ENCODE results near the gene KCNAB1. TPM values are rescaled to one million over a fixed set of nuclear protein-coding genes. Genes with fewer than 3 reads are reported as not detected.

KCNAB1 gene
- total and polyA plus RNA-seq, 10 of the 15 experiments (the other 5 are each of a cell fraction or from before 2014, with no cell fraction given) = 0.11 to 0.69 (median 0.43) TPM; not detected in 6

DNA sequence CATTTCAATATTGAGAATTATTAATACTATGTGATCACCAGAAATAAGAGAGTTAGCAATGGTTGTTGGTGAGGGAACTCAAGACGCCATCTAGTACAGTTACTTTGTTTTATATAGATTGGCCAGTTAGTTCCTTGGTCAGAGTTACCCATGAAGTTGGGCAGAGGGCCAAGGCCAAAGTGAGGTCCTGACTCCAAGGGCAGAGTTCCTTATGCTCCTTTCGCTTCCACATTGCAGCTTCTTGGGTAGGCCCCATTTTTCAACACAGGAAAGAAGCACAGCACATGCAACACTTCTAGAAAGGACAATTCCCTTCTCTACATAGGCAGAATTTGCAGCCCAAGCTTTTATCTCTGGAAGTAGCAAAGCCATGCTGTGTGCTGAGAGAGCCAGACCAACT lies 178.6 kb downstream of the KCNAB1 start:
- no peaks in the 10 kb centered on the region for H3K36me3 ChIP-seq (ENCODE audit: control insufficient read depth in 2 of 2, insufficient read depth in 2 of 2, low read length in 1 of 2)
- no peak overlapping the region for H3K9ac ChIP-seq (ENCODE audit: control insufficient read depth, insufficient read depth, low read length)
- ATAC-seq (no peak), DNase-seq (ENCODE audit: low read depth, low spot score) (no peak), FAIRE-seq (no peak)
- ChIA-PET POLR2A (no interaction called here), SMC1A (ENCODE audit: uncharacterized antibody, unreplicated experiment) (no interaction called here), CTCF (no interaction called here), RAD21 (ENCODE audit: unreplicated experiment) (no interaction called here)
- H3K79me2 ChIP-seq (ENCODE audit: control insufficient read depth, insufficient read depth, low read length) = no peaks in the 10 kb centered on the region
- 18% methylated on average over 2 of the region's 2 CpGs for WGBS (ENCODE audit: insufficient coverage, insufficient replicate concordance, low lambda C conversion rate, missing lambda C conversion rate)
- no peaks in the 10 kb centered on the region for H4K20me1 ChIP-seq (ENCODE audit: control insufficient read depth, insufficient read depth)
- no peaks in the 10 kb centered on the region for H3K4me1 ChIP-seq (ENCODE audit: control insufficient read depth, insufficient read depth, low read length)
- BruUV-seq (replicated peaks) = no TSS peak
- in situ Hi-C loops (cut with MboI) (no loop called here), intact Hi-C loops (cut with micrococcal nuclease; ENCODE audit: unreplicated experiment) (no loop called here)
- H3K27ac ChIP-seq (ENCODE audit: control insufficient read depth, insufficient read depth) = no peak overlapping the region
- H3K9me3 ChIP-seq (replicated peaks; ENCODE audit: control insufficient read depth, insufficient read depth, low read length) = no peaks in the 10 kb centered on the region
- H3K4me3 ChIP-seq = no peak overlapping the region
- H3K4me2 ChIP-seq (ENCODE audit: control insufficient read depth, insufficient read depth) = no peak overlapping the region
- H2AFZ ChIP-seq (ENCODE audit: control insufficient read depth, low read depth, low read length) = no peak overlapping the region
- 0 out of 4 replicates have a peak, but pooled peaks cover 0 to 2% of the 10 kb centered on the region in 2 experiments for H3K27me3 ChIP-seq (replicated peaks in 1 of 2; ENCODE audit: control insufficient read depth in 2 of 2, insufficient read depth in 2 of 2, low read length in 1 of 2)
- TF ChIP-seq ASH2L (IDR thresholded peaks at IDR 0.05; ENCODE audit: borderline replicate concordance, low read depth) = no peak
- TF ChIP-seq SPI1 (IDR thresholded peaks at IDR 0.05; ENCODE audit: borderline replicate concordance, insufficient read depth, low read depth, low read length) = no peak
- no peak for TF ChIP-seq NFYA (IDR thresholded peaks at IDR 0.05; ENCODE audit: borderline replicate concordance, low read depth, low read length)
- TF ChIP-seq, protein P1, sequence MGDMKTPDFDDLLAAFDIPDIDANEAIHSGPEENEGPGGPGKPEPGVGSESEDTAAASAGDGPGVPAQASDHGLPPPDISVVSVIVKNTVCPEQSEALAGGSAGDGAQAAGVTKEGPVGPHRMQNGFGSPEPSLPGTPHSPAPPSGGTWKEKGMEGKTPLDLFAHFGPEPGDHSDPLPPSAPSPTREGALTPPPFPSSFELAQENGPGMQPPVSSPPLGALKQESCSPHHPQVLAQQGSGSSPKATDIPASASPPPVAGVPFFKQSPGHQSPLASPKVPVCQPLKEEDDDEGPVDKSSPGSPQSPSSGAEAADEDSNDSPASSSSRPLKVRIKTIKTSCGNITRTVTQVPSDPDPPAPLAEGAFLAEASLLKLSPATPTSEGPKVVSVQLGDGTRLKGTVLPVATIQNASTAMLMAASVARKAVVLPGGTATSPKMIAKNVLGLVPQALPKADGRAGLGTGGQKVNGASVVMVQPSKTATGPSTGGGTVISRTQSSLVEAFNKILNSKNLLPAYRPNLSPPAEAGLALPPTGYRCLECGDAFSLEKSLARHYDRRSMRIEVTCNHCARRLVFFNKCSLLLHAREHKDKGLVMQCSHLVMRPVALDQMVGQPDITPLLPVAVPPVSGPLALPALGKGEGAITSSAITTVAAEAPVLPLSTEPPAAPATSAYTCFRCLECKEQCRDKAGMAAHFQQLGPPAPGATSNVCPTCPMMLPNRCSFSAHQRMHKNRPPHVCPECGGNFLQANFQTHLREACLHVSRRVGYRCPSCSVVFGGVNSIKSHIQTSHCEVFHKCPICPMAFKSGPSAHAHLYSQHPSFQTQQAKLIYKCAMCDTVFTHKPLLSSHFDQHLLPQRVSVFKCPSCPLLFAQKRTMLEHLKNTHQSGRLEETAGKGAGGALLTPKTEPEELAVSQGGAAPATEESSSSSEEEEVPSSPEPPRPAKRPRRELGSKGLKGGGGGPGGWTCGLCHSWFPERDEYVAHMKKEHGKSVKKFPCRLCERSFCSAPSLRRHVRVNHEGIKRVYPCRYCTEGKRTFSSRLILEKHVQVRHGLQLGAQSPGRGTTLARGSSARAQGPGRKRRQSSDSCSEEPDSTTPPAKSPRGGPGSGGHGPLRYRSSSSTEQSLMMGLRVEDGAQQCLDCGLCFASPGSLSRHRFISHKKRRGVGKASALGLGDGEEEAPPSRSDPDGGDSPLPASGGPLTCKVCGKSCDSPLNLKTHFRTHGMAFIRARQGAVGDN (IDR thresholded peaks at IDR 0.05) = no peak
- no peak for TF ChIP-seq FOXK2 (IDR thresholded peaks at IDR 0.05)
- no peak for TF ChIP-seq WRNIP1 (IDR thresholded peaks at IDR 0.05; ENCODE audit: borderline replicate concordance, low read depth, low read length)
- TF ChIP-seq, protein P2, sequence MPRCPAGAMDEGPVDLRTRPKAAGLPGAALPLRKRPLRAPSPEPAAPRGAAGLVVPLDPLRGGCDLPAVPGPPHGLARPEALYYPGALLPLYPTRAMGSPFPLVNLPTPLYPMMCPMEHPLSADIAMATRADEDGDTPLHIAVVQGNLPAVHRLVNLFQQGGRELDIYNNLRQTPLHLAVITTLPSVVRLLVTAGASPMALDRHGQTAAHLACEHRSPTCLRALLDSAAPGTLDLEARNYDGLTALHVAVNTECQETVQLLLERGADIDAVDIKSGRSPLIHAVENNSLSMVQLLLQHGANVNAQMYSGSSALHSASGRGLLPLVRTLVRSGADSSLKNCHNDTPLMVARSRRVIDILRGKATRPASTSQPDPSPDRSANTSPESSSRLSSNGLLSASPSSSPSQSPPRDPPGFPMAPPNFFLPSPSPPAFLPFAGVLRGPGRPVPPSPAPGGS (IDR thresholded peaks at IDR 0.05; ENCODE audit: borderline replicate concordance, insufficient read depth, low read depth, low read length, poor library complexity, severe bottlenecking) = no peak
- TF ChIP-seq, protein P3, sequence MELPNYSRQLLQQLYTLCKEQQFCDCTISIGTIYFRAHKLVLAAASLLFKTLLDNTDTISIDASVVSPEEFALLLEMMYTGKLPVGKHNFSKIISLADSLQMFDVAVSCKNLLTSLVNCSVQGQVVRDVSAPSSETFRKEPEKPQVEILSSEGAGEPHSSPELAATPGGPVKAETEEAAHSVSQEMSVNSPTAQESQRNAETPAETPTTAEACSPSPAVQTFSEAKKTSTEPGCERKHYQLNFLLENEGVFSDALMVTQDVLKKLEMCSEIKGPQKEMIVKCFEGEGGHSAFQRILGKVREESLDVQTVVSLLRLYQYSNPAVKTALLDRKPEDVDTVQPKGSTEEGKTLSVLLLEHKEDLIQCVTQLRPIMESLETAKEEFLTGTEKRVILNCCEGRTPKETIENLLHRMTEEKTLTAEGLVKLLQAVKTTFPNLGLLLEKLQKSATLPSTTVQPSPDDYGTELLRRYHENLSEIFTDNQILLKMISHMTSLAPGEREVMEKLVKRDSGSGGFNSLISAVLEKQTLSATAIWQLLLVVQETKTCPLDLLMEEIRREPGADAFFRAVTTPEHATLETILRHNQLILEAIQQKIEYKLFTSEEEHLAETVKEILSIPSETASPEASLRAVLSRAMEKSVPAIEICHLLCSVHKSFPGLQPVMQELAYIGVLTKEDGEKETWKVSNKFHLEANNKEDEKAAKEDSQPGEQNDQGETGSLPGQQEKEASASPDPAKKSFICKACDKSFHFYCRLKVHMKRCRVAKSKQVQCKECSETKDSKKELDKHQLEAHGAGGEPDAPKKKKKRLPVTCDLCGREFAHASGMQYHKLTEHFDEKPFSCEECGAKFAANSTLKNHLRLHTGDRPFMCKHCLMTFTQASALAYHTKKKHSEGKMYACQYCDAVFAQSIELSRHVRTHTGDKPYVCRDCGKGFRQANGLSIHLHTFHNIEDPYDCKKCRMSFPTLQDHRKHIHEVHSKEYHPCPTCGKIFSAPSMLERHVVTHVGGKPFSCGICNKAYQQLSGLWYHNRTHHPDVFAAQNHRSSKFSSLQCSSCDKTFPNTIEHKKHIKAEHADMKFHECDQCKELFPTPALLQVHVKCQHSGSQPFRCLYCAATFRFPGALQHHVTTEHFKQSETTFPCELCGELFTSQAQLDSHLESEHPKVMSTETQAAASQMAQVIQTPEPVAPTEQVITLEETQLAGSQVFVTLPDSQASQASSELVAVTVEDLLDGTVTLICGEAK (IDR thresholded peaks at IDR 0.05; ENCODE audit: borderline replicate concordance) = no peak
- TF ChIP-seq LARP7 (IDR thresholded peaks at IDR 0.05) = no peak
- TF ChIP-seq, protein P4, sequence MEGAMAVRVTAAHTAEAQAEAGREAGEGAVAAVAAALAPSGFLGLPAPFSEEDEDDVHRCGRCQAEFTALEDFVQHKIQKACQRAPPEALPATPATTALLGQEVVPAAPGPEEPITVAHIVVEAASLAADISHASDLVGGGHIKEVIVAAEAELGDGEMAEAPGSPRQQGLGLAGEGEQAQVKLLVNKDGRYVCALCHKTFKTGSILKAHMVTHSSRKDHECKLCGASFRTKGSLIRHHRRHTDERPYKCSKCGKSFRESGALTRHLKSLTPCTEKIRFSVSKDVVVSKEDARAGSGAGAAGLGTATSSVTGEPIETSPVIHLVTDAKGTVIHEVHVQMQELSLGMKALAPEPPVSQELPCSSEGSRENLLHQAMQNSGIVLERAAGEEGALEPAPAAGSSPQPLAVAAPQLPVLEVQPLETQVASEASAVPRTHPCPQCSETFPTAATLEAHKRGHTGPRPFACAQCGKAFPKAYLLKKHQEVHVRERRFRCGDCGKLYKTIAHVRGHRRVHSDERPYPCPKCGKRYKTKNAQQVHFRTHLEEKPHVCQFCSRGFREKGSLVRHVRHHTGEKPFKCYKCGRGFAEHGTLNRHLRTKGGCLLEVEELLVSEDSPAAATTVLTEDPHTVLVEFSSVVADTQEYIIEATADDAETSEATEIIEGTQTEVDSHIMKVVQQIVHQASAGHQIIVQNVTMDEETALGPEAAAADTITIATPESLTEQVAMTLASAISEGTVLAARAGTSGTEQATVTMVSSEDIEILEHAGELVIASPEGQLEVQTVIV (IDR thresholded peaks at IDR 0.05; ENCODE audit: borderline replicate concordance, partially characterized antibody) = no peak
- TF ChIP-seq PAX8 (IDR thresholded peaks at IDR 0.05) = no peak
- no peak for TF ChIP-seq BRCA1 (IDR thresholded peaks at IDR 0.05; ENCODE audit: low read depth, low read length)
